Measurements from ENCODE around the gene CRNKL1.

Gene CRNKL1
- long read RNA-seq, donor 1, full-length matches to known transcripts = 5 of 15 reads
- long read RNA-seq, donor 1, partial matches to known transcripts = 10 of 15 reads
- long read RNA-seq, donor 1, other reads (novel, unspliced or antisense) = 0 of 15 reads
- long read RNA-seq, donor 2, full-length matches to known transcripts = 4 of 4 reads
- long read RNA-seq, donor 2, partial matches to known transcripts = 0 of 4 reads
- long read RNA-seq, donor 2, other reads (novel, unspliced or antisense) = 0 of 4 reads
- long read RNA-seq, donor 3, full-length matches to known transcripts = 5 of 5 reads
- long read RNA-seq, donor 3, partial matches to known transcripts = 0 of 5 reads
- long read RNA-seq, donor 3, other reads (novel, unspliced or antisense) = 0 of 5 reads
- long read RNA-seq, donor 4, full-length matches to known transcripts = 3 of 3 reads
- long read RNA-seq, donor 4, partial matches to known transcripts = 0 of 3 reads
- long read RNA-seq, donor 4, other reads (novel, unspliced or antisense) = 0 of 3 reads
- long read RNA-seq, donor 5, full-length matches to known transcripts = 5 of 5 reads
- long read RNA-seq, donor 5, partial matches to known transcripts = 0 of 5 reads
- long read RNA-seq, donor 5, other reads (novel, unspliced or antisense) = 0 of 5 reads
- long read RNA-seq, donor 6, full-length matches to known transcripts = 6 of 11 reads
- long read RNA-seq, donor 6, partial matches to known transcripts = 5 of 11 reads
- long read RNA-seq, donor 6, other reads (novel, unspliced or antisense) = 0 of 11 reads
- long read RNA-seq, donor 7, full-length matches to known transcripts = 1 of 6 reads
- long read RNA-seq, donor 7, partial matches to known transcripts = 5 of 6 reads
- long read RNA-seq, donor 7, other reads (novel, unspliced or antisense) = 0 of 6 reads
- long read RNA-seq, donor 8, full-length matches to known transcripts = 2 of 2 reads
- long read RNA-seq, donor 8, partial matches to known transcripts = 0 of 2 reads
- long read RNA-seq, donor 8, other reads (novel, unspliced or antisense) = 0 of 2 reads

- DNase-seq = peak; percentile 100
Observed at GRCh38 chr20:20052074-20052970, at the start of gene CRNKL1, which contains the start of gene CFAP61. Gene CRNKL1 (minus strand): TSS chr20:20052466. CDS start chr20:20052342, 124 bp downstream. Gene CFAP61 (plus strand): TSS chr20:20052532. CDS start chr20:20056654, 4,122 bp downstream.

GRCh38 chr20:20100881-20101280, 48.6 kb upstream of the CRNKL1 start:
- no peak for DNase-seq

GRCh38 chr20:20096421-20096820, 44.2 kb upstream of the CRNKL1 start:
- no peak for DNase-seq

- DNase-seq = no peak
Observed at GRCh38 chr20:20095114-20095872, 43.0 kb upstream of the CRNKL1 start.

GRCh38 chr20:20094410-20094809, 42.1 kb upstream of the CRNKL1 start:
- DNase-seq = no peak

- no peak for DNase-seq
Observed at GRCh38 chr20:20092827-20093226, 40.6 kb upstream of the CRNKL1 start.

- DNase-seq = no peak
Observed at GRCh38 chr20:20089939-20090338, 37.7 kb upstream of the CRNKL1 start.

- DNase-seq = no peak
Observed at GRCh38 chr20:20089018-20089417, 36.8 kb upstream of the CRNKL1 start.

GRCh38 chr20:20085812-20086211, 33.5 kb upstream of the CRNKL1 start:
- DNase-seq = no peak

- DNase-seq = no peak
Observed at GRCh38 chr20:20085071-20085470, 32.8 kb upstream of the CRNKL1 start.

GRCh38 chr20:20084296-20084752, 32.1 kb upstream of the CRNKL1 start:
- no peak for DNase-seq

- DNase-seq = peak; percentile 7
Observed at GRCh38 chr20:20083807-20084206, 31.5 kb upstream of the CRNKL1 start.

GRCh38 chr20:20079102-20079784, 27.0 kb upstream of the CRNKL1 start:
- peak; percentile 8 for DNase-seq

GRCh38 chr20:20078041-20078440, 25.8 kb upstream of the CRNKL1 start:
- DNase-seq = peak; percentile 9

- no peak for DNase-seq
Observed at GRCh38 chr20:20076297-20077065, 24.2 kb upstream of the CRNKL1 start.

- DNase-seq = no peak
Observed at GRCh38 chr20:20075032-20075431, 22.8 kb upstream of the CRNKL1 start.

- no peak for DNase-seq
Observed at GRCh38 chr20:20073801-20074371, 21.6 kb upstream of the CRNKL1 start.

- DNase-seq = no peak
Observed at GRCh38 chr20:20070871-20071726, 18.8 kb upstream of the CRNKL1 start.

Measured in right kidney (tissue), 9 donors.